HT1080 (cell line): ENCODE data around the gene HES3. TPM values are rescaled to one million over a fixed set of nuclear protein-coding genes. Genes with fewer than 3 reads are reported as not detected.
A peak's percentile ranks its signal among the peaks of the same experiment; 100 is the strongest.

ENCODE experiments used
- DNase-seq: peaks from one replicate; pipeline ENCODE4 v3.0.0-alpha.2; 2015; ENCODE audit warnings: low read depth
- total RNA-seq: library from RNA; depleted of rRNA; stranded (reverse); fragments of >200 nt; shearing (Covaris generic); gene quantifications from 2 replicates; pipeline ENCODE4 v1.2.3, GENCODE V29; 2014

Gene HES3
- total RNA-seq, 1 experiment from 2014 or later = not detected

DNA sequence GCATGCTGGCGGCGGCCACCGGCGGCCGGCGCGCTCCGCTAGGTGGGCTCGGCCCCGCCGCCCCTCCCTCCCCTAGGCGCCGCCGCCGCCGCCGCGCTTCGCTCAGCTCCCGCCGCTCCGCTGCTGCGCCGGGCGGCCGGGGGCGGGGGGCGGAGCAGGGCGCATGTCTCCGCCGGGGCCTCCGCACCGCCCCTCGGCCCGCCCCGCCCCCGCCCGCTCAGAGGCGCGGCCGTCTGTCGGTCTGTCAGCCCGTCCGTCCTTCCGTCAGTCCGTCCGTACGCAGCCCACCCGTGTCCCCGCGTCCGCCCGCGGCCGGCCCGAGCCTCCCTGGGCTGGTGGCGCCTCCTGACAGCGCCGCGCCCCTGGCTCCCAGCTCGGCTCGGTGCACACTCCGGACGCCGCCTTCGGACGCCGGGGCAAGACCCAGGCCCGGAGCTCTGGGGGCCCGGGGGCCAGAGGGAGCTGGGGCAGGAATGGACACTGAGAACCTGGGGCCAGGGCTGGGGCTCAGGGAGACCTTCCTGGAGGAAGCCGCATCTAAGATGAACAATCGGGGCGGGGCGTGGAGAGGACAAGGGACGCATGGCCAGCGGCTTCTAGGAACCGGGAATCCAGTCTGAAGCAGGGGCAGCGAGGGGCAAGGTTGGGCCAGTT lies 17.1 kb downstream of the HES3 start, which contains the start of gene GPR153:
Gene GPR153, minus strand, starts transcription at position 138 of the 654 bp plus-strand sequence. CDS start 6,193 bp downstream, outside the sequence.
- no peak for DNase-seq

GRCh38 chr1:6261615-6261995 lies 17.6 kb downstream of the HES3 start:
- no peak for DNase-seq

DNA sequence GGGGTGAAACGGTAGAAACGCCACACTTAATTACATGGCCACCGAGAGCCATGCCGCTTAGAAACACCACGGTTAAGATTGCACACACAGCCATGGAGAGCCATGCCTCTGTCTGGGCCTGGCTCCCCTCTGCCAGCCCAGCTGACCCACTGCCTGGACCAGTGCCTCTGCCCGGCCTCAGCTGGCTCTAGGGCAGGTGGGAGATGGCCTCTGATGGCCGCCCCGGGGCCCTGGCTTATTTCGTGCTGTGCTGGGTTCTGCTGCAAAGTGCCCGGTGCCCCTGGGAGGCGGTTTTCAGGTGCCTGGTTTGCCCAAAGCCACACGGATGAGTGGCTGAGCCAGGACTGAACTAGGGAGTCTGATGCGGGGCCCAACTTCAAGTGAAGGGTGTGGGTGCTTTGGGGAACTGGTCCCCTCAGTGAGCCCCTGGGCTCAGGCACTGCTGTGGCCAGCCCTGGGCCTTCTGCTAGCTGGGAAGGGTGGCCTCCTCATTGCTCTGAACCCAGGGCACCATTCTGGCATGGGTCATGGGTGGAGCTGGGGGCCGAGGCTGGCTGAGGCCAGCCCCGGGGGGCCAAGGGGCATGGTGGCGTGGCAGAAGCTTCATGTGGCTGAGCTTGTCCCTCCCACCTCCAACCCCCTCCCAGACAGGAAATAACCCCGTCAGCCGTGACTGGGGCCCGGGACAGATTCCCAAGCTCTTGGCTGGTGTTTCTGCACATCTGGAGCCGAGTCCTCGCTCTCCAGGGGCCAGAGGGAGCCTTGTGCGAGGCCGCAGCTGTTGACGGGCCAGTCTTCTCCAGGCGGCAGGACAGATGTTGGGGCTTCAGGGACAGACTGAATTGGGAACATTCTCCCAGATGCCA lies 18.8 kb downstream of the HES3 start:
- DNase-seq = no peak

- DNase-seq = no peak
These were observed 19.7 kb downstream of the HES3 start for GRCh38 chr1:6263716-6264115.

- DNase-seq = no peak
These were observed 21.2 kb downstream of the HES3 start for GRCh38 chr1:6265151-6265550.

DNA sequence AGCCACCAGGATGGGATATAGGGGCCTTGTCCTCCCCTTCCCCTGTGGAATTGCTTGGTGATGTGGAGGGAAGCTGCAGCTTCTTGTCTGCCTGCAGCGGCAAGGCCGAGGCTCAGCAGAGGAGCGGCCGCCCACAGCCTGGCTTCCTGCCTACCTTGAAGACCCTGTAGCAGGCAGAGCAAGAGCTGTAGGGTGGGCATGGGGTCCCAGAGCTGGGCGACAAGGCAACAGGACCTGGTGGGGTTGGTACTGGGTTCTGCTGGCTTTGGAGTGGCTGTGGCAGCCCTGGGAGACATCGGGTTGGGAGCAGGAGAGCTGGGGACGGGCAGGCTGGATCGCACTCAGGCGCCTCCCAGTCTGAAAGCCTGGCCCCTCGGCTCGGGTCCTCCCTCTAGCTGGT lies 22.7 kb downstream of the HES3 start:
- no peak for DNase-seq

DNA sequence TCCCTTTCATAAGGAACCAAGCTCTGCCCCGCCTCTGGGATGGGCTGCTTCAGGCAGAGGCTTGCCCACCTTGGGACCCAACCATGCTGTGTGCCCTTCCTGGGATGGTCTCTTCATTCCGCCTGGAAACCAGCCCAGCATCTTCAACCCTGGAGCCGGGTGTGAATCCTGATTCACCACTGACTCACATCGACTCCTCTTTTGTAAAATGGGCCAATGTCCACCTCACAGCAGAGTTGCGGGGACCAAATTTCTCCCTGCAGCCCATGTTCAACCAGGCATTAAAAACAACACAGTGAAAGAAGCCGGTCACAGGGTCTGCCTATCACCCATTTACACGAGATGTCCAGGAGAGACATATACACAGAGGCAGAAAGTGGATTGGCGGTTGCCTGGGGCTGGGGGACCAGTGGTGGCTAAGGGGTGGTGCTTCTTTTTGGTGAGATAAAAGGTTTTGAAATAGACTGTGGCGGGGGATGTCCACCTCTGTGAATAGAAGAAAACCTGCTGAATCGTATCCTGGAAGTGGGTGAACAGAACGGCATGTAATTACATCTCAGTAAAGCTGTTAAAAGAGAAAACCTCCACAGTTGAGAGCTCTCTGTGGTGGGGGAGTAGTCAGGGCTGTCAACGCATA lies 23.8 kb downstream of the HES3 start:
- DNase-seq = peak; percentile 60

GRCh38 chr1:6268415-6268814 lies 24.4 kb downstream of the HES3 start:
- DNase-seq = no peak

- DNase-seq = no peak
These were observed 25.3 kb downstream of the HES3 start for GRCh38 chr1:6269296-6269695.

DNA sequence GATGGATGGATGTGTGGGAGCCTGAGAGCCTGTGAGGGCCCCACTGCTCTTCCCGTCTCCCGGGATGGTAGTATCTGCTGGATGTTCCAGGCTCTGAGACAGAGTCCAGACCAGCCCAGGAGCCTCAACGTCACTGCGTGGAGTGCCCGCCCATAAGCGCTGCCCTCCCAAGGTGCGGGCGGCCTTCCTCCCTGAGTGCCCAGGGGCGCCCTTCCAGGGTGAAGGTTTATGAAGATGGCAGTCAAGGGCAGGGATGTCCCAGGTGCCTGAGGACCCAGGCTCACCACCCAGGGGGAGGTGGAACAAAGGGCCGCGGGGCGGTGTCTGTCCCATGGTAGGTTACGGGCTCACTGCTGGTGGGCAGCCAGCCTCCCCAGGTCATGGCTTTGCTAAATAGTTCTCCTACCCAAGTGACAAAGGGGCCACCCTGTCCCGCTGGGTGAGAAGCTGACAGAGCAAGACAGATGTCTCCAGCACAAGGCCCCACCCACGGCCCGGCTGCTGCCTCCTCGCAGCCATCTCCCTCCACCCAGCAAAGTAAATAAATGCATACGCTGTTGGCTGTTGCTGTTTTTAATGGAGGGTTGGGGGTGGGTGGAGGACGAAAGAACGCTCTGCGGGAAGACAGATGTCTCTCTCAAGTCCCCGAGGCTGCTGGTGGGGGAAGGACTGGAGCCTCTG lies 25.9 kb downstream of the HES3 start:
- DNase-seq = no peak

DNA sequence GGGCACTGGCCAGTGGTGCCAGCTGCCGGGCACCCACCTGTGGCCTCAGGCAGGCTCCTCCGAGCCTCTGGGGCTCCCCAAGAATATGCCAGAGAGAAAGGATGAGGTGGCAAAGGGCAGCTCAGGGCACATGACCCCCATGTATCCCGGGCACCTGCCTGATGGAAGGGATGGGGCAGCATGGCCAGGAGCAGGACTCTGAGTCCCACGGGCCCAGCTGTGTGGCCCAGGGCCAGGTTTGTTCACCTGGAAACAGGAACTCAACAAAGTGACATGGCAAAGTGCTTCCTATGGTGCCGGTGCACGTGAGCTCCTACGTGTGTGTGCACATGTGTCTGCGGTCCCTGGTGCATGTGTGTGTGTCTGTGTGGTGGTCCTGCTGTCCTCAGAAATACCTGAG lies 26.4 kb downstream of the HES3 start:
- no peak for DNase-seq

DNA sequence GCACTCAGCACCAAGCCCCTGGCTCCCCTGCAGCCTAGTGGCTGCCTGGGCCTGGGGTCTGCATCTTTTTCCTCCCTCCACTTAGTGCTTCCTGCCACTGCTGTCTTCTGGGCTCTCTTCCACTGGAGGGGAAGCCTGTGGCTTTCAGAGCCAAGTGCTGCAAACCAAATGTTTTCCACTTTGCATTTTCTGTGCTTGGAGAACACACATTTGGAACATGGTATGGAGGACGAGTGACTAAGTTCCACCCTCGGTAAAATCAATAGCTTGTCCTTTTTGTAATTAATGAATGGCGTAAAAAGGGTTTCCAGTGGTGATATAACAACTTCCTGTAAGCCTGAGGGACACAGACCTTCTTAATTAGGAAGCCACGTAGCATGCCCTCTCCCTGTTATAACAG lies 27.0 kb downstream of the HES3 start:
- DNase-seq = no peak

GRCh38 chr1:6271554-6271953 lies 27.6 kb downstream of the HES3 start:
- DNase-seq = no peak

GRCh38 chr1:6272452-6272851 lies 28.5 kb downstream of the HES3 start:
- no peak for DNase-seq

DNA sequence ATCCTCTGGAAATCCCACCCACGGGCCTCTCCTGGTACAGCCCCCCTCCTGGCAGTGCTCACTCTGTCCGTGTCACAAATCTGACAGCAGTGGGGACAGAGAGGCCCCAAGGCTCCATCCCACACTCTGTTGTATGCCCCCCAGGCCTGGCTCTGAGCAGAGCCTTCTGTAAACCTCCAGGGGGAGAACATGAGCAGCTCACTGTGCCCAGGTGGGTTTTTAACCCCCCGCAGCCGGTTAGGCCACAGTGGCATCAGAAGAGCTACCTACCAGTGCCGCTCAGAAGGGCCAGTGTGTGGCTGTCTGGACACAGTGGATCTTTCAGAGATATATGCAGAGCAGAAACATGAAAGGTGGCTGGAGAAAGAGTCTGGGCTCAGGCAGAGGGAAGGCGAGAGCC lies 28.9 kb downstream of the HES3 start:
- DNase-seq = no peak

DNA sequence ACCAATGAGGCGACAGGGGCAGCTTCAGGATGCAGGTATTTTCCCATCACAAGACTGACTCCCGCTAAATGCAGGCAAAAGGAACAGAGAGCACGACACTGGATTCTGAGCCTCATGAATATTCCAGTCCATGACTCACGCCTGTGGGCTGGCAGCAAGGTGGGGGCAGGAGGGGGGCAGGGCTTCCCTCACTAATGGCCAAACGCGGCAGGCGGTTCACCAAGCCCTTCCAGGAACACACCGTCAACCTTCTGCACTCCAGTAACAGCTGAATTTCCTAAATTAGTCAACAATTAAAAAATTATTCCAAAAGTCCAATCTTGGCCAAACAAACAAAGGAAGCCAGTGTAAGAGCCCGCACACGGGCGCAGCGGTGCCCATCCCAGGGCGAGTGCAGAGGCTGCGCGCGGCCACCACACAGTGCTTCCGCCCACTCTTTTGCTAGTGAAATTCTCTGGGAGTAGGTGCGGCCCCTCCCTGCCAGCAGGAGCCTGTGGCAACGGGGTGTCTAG lies 29.5 kb downstream of the HES3 start:
- DNase-seq = peak; percentile 68

GRCh38 chr1:6274102-6274501 lies 30.1 kb downstream of the HES3 start:
- no peak for DNase-seq

GRCh38 chr1:6274622-6275139 lies 30.7 kb downstream of the HES3 start:
- no peak for DNase-seq

GRCh38 chr1:6275826-6276782 lies 32.1 kb downstream of the HES3 start:
- no peak for DNase-seq
